NB4 (cell line): ENCODE data around the gene TTYH1.

Experiments
- CTCF ChIP-seq: IDR thresholded peaks from one replicate; pipeline ENCODE4 v1.5.1; 2012; ENCODE audit warnings: low read depth, low read length
- MAX ChIP-seq: IDR thresholded peaks from 2 replicates; pipeline ENCODE4 v1.6.1; 2011; ENCODE audit warnings: low read depth, low read length
- MYC ChIP-seq: IDR thresholded peaks from 2 replicates; pipeline ENCODE4 v1.6.1; 2011; ENCODE audit warnings: low read depth, low read length
- POLR2A ChIP-seq: IDR thresholded peaks from 2 replicates; pipeline ENCODE4 v1.6.1; 2011; ENCODE audit warnings: mild to moderate bottlenecking; ENCODE audit not compliant: insufficient read length; ENCODE audit errors: extremely low read depth

GRCh38 chr19:54473892-54474372 lies 58.7 kb downstream of the TTYH1 start:
- TF ChIP-seq CTCF (no peak), POLR2A (no peak), MAX (no peak), MYC (no peak)
